Neural cell (in vitro differentiated cells): ENCODE measurements around the gene ANK2. TPM values are rescaled to one million over a fixed set of nuclear protein-coding genes. Genes with fewer than 3 reads are reported as not detected.

Source experiments
- H2AFZ ChIP-seq: fragments of 200-600, 300-800 bp; sonication (generic), shearing (Covaris generic); 2 replicates; pipeline ENCODE4 v1.6.0; 2014; ENCODE audit warnings: low read depth, mild to moderate bottlenecking, antibody characterized with exemption, low read length, moderate library complexity
- H3F3A ChIP-seq: fragments of 200-600 bp; shearing (Covaris generic); 2 replicates; pipeline ENCODE4 v1.6.1; 2016; ENCODE audit warnings: mild to moderate bottlenecking, moderate library complexity, mixed read lengths, antibody characterized with exemption, low read length; ENCODE audit not compliant: insufficient read depth, poor library complexity, severe bottlenecking
- H3K27ac ChIP-seq: fragments of 200-600, 300-800 bp; sonication (generic), shearing (Covaris generic); 2 replicates; pipeline ENCODE4 v1.5.1; 2014; ENCODE audit warnings: mild to moderate bottlenecking, low read length, moderate library complexity
- H3K27me3 ChIP-seq: fragments of 300-800, 200-600 bp; sonication (generic), shearing (Covaris generic); 2 replicates; pipeline ENCODE4 v1.6.0; 2014; ENCODE audit warnings: mild to moderate bottlenecking, low read depth, low read length, moderate library complexity; ENCODE audit not compliant: insufficient read depth
- H3K36me3 ChIP-seq: fragments of 300-800, 200-600 bp; sonication (generic), shearing (Covaris generic); 2 replicates; pipeline ENCODE4 v1.5.1; 2014; ENCODE audit warnings: mild to moderate bottlenecking, antibody characterized with exemption, low read length, moderate library complexity; ENCODE audit not compliant: insufficient read depth
- H3K4me2 ChIP-seq: fragments of 300-800, 200-600 bp; sonication (generic), shearing (Covaris generic); 2 replicates; pipeline ENCODE4 v1.6.0; 2014; ENCODE audit warnings: mild to moderate bottlenecking, low read length
- H3K4me3 ChIP-seq: fragments of 300-800, 200-600 bp; sonication (generic), shearing (Covaris generic); 2 replicates; pipeline ENCODE4 v1.5.1; 2014; ENCODE audit warnings: mild to moderate bottlenecking, low read length, moderate library complexity
- H3K79me2 ChIP-seq: fragments of 200-600 bp; shearing (Covaris generic); replicated peaks from 2 replicates; pipeline ENCODE4 v1.6.0; 2014; ENCODE audit warnings: mild to moderate bottlenecking, low read length, moderate library complexity; ENCODE audit not compliant: insufficient read depth
- H3K9ac ChIP-seq: fragments of 300-800, 200-600 bp; sonication (generic), shearing (Covaris generic); 2 replicates; pipeline ENCODE4 v1.6.1; 2016; ENCODE audit warnings: mild to moderate bottlenecking, low read length, mixed read lengths
- H3K9me2 ChIP-seq: fragments of 200-600 bp; shearing (Covaris generic); 2 replicates; pipeline ENCODE4 v1.6.1; 2016; ENCODE audit warnings: mild to moderate bottlenecking, low read length, mixed read lengths; ENCODE audit not compliant: insufficient read depth
- H3K9me3 ChIP-seq: fragments of 200-600, 300-800 bp; sonication (generic), shearing (Covaris generic); 2 replicates; pipeline ENCODE4 v1.6.1; 2016; ENCODE audit warnings: mild to moderate bottlenecking, mixed run types, low read length, moderate library complexity, mixed read lengths
- H4K20me1 ChIP-seq: fragments of 200-600 bp; shearing (Covaris generic); 2 replicates; pipeline ENCODE4 v1.6.1; 2016; ENCODE audit warnings: mild to moderate bottlenecking, mixed run types; ENCODE audit not compliant: insufficient read depth
- CTCF ChIP-seq: fragments of 450-650 bp; IDR thresholded peaks from 2 replicates; pipeline ENCODE4 v1.5.1; 2014; ENCODE audit warnings: antibody characterized with exemption, mild to moderate bottlenecking, moderate library complexity; ENCODE audit not compliant: poor library complexity, severe bottlenecking
- EP300 ChIP-seq: fragments of 450-650 bp; conservative IDR thresholded peaks from 2 replicates; pipeline ENCODE4 v1.6.1; 2014; ENCODE audit warnings: antibody characterized with exemption, mild to moderate bottlenecking, moderate library complexity; ENCODE audit not compliant: poor library complexity, severe bottlenecking
- EZH2 ChIP-seq: fragments of 200-600, 300-800 bp; shearing (Covaris generic), sonication (generic); IDR thresholded peaks from 2 replicates; pipeline ENCODE4 v1.6.1; 2014; ENCODE audit warnings: antibody characterized with exemption, low read length, borderline replicate concordance, mild to moderate bottlenecking; ENCODE audit not compliant: insufficient read depth, poor library complexity, severe bottlenecking
- MXI1 ChIP-seq: fragments of 450-650 bp; conservative IDR thresholded peaks from 2 replicates; pipeline ENCODE4 v1.6.1; 2014; ENCODE audit warnings: antibody characterized with exemption, mild to moderate bottlenecking; ENCODE audit not compliant: poor library complexity, severe bottlenecking
- POLR2AphosphoS5 ChIP-seq: IDR thresholded peaks from 2 replicates; pipeline ENCODE4 v1.6.1; 2012
- RAD21 ChIP-seq: fragments of 450-650 bp; conservative IDR thresholded peaks from 2 replicates; pipeline ENCODE4 v1.6.1; 2014; ENCODE audit warnings: antibody characterized with exemption, mild to moderate bottlenecking, moderate library complexity
- REST ChIP-seq: IDR thresholded peaks from 2 replicates; pipeline ENCODE4 v1.6.1; 2012; ENCODE audit warnings: borderline replicate concordance
- SMC3 ChIP-seq: fragments of 450-650 bp; conservative IDR thresholded peaks from 2 replicates; pipeline ENCODE4 v1.6.1; 2014; ENCODE audit warnings: antibody characterized with exemption, mild to moderate bottlenecking, moderate library complexity; ENCODE audit not compliant: poor library complexity
- TAF1 ChIP-seq: IDR thresholded peaks from 2 replicates; pipeline ENCODE4 v1.6.1; 2012; ENCODE audit warnings: low read depth
- polyA plus RNA-seq: library from polyadenylated mRNA; depleted of rRNA; stranded (reverse); fragments of >200 nt; gene quantifications from 2 replicates; pipeline ENCODE4 v1.2.3, GENCODE V29; 2014

ANK2 gene
- polyA plus RNA-seq, 1 donor from 2014 or later = 52.0 TPM

DNA sequence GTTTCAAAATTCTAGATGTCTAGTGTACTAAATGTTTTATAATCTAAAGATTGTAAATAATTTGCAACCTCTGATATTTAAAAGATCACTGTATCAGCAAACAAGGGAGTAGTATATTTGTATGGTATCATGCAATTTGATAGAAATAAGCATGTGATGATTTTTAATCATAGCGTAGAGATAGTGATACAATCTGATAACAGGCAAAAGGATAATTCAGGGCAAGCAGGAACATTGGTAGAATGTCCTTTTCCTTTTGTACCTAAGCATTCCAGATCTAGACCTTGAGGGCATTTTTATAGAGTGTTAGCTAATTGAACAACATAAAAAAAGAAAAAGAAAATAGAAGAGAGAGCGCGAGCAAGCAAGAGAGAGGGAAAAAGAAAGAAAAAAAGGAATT lies 1.4 kb downstream of the ANK2 start:
- no peak for TF ChIP-seq RAD21
- no peak for TF ChIP-seq TAF1
- no peak for TF ChIP-seq SMC3
- no peak for TF ChIP-seq CTCF
- no peak for TF ChIP-seq POLR2AphosphoS5
- TF ChIP-seq REST = no peak
- TF ChIP-seq EP300 = no peak
- TF ChIP-seq EZH2 = no peak
- TF ChIP-seq MXI1 = no peak
- Histone ChIP-seq H3K9me2 (no peaks in the 10 kb centered on the region), H3K9ac (peak overlapping the region; percentile 69), H2AFZ (no peak overlapping the region), H3F3A (peaks cover 8% of the 10 kb centered on the region), H3K9me3 (no peaks in the 10 kb centered on the region), H3K79me2 (peaks cover 49% of the 10 kb centered on the region), H3K4me3 (peak overlapping the region; percentile 67), H3K36me3 (no peaks in the 10 kb centered on the region), H3K27me3 (no peaks in the 10 kb centered on the region), H3K4me2 (peak overlapping the region; percentile 81), H3K27ac (peak overlapping the region; percentile 69), H4K20me1 (no peaks in the 10 kb centered on the region)

DNA sequence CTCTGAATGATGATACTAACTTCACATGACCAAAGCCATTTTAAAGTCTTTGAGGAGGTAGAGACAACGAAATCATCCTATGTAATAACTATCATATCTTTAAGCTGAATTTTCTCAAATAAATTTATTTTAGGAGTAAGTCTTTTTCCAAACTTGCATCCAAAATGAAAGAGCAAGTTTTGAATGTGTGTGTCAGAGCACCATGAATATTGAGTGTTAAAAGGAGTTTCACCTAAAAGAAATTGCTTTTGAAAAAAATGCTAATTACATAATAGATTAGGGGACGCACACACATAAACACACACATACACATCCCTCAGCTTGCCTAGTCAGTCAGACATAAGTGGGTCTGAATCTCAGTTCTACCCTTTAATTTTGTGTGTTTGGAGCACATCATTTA lies 1.9 kb downstream of the ANK2 start:
- Histone ChIP-seq H3F3A (peaks cover 8% of the 10 kb centered on the region), H3K27ac (peak overlapping the region; percentile 69), H3K4me3 (peak overlapping the region; percentile 67), H3K36me3 (no peaks in the 10 kb centered on the region), H2AFZ (no peak overlapping the region), H4K20me1 (no peaks in the 10 kb centered on the region), H3K9ac (peak overlapping the region; percentile 69), H3K9me3 (no peaks in the 10 kb centered on the region), H3K79me2 (peaks cover 53% of the 10 kb centered on the region), H3K9me2 (no peaks in the 10 kb centered on the region), H3K27me3 (no peaks in the 10 kb centered on the region), H3K4me2 (peak overlapping the region; percentile 81)
- TF ChIP-seq CTCF (no peak), EZH2 (no peak), MXI1 (no peak), REST (no peak), RAD21 (no peak), SMC3 (no peak), EP300 (no peak), POLR2AphosphoS5 (no peak), TAF1 (no peak)
